GM12878 (cell line): ENCODE measurements around the gene CYREN. TPM values are rescaled to one million over a fixed set of nuclear protein-coding genes. Genes with fewer than 3 reads are reported as not detected.

Experiments used
- ATAC-seq: fragments of 200-7000 bp; cut with Tn5 transposase; 3 replicates; pipeline ENCODE4 v1.9.1; 2020; ENCODE audit warnings: mild to moderate bottlenecking, moderate library complexity
- BruUV-seq: library from RNA; stranded (reverse); fragments of 400-500 nt; replicated peaks from 2 replicates; lab custom pipeline; 2021; lab: Mats Ljungman, UMichigan
- CTCF ChIA-PET: fragments of 300-600 bp; sonication (Branson Sonifier 250); formaldehyde crosslinking; extraction: SDS; loops from one replicate; lab custom pipeline; 2021; ENCODE audit warnings: inconsistent platforms; lab: Yijun Ruan, JAX
- POLR2A ChIA-PET: fragments of 350-600 bp; formaldehyde crosslinking; extraction: SDS; loops from one replicate; lab custom pipeline; 2021; ENCODE audit warnings: inconsistent platforms; lab: Charles Lee
- RAD21 ChIA-PET: fragments of 300-600 bp; sonication (Branson Sonifier 250); formaldehyde crosslinking; loops from one replicate; lab custom pipeline; 2023; ENCODE audit warnings: antibody characterized with exemption; ENCODE audit not compliant: unreplicated experiment; lab: Charles Lee
- SMC1A ChIA-PET: fragments of 300-600 bp; sonication (Branson Sonifier 250); formaldehyde crosslinking; loops from one replicate; lab custom pipeline; 2023; ENCODE audit not compliant: unreplicated experiment, uncharacterized antibody; lab: Charles Lee
- DNase-seq: peaks from one replicate; pipeline ENCODE4 v3.0.0-alpha.2; 2011; ENCODE audit warnings: low read depth, low spot score
- FAIRE-seq: peaks from 3 replicates; lab custom pipeline; 2011; peaks lifted over from hg19 to GRCh38; lab: Jason Lieb, UNC
- H2AFZ ChIP-seq: 2 replicates; pipeline ENCODE4 v1.6.0; 2011; ENCODE audit warnings: low read depth, low read length, control low read depth; ENCODE audit not compliant: control insufficient read depth
- H3K27ac ChIP-seq: 2 replicates; pipeline ENCODE4 v1.5.1; 2011; ENCODE audit warnings: control low read depth; ENCODE audit not compliant: control insufficient read depth, insufficient read depth
- H3K27me3 ChIP-seq, 2 experiments: replicated peaks in 1 of 2; 2 replicates each; pipeline versions ENCODE4 v1.6.0 to v1.6.1; 2011; ENCODE audit warnings: low read length in 1 of 2; ENCODE audit not compliant: control insufficient read depth in 2 of 2, insufficient read depth in 2 of 2
- H3K36me3 ChIP-seq, 2 experiments: 2 replicates each; pipeline ENCODE4 v1.5.1; 2011; ENCODE audit warnings: low read length in 1 of 2; ENCODE audit not compliant: control insufficient read depth in 2 of 2, insufficient read depth in 2 of 2
- H3K4me1 ChIP-seq: 2 replicates; pipeline ENCODE4 v1.6.1; 2011; ENCODE audit warnings: mild to moderate bottlenecking, low read length, moderate library complexity, mixed read lengths; ENCODE audit not compliant: control insufficient read depth, insufficient read depth
- H3K4me2 ChIP-seq: 2 replicates; pipeline ENCODE4 v1.6.0; 2011; ENCODE audit warnings: control low read depth; ENCODE audit not compliant: control insufficient read depth, insufficient read depth
- H3K4me3 ChIP-seq: fragments of 200-600 bp; sonication (generic); 2 replicates; pipeline ENCODE4 v1.5.1; 2016
- H3K79me2 ChIP-seq: 2 replicates; pipeline ENCODE4 v1.6.0; 2011; ENCODE audit warnings: low read length; ENCODE audit not compliant: control insufficient read depth, insufficient read depth
- H3K9ac ChIP-seq: 2 replicates; pipeline ENCODE4 v1.8.0; 2011; ENCODE audit warnings: low read length, control low read depth, mixed read lengths; ENCODE audit not compliant: control insufficient read depth, insufficient read depth
- H3K9me3 ChIP-seq: replicated peaks from 3 replicates; pipeline ENCODE4 v1.5.1; 2011; ENCODE audit warnings: mild to moderate bottlenecking, low read length; ENCODE audit not compliant: control insufficient read depth, insufficient read depth
- H4K20me1 ChIP-seq: 2 replicates; pipeline ENCODE4 v1.6.0; 2011; ENCODE audit not compliant: control insufficient read depth, insufficient read depth
- CUX1 ChIP-seq: IDR thresholded peaks from 2 replicates; pipeline ENCODE4 v1.6.1; 2012; ENCODE audit warnings: improper control_type of control experiment, low read depth, low read length; ENCODE audit not compliant: insufficient replicate concordance
- WGBS: methylation state at CpG from one replicate; pipeline ENCODE4 v1.1.6; 2016; ENCODE audit warnings: low lambda C conversion rate; ENCODE audit not compliant: insufficient replicate concordance, insufficient coverage; ENCODE audit errors: missing lambda C conversion rate; 5-methylcytosine and 5-hydroxymethylcytosine counted together
- in situ Hi-C: fragments of 300-500 bp; cut with MboI; formaldehyde crosslinking; loops from 9 replicates; pipeline ENCODE4 v1.14.3; 2018; ENCODE audit warnings: mixed read lengths
- intact Hi-C: fragments of 100-400 bp; cut with micrococcal nuclease; formaldehyde crosslinking; loops from one replicate; pipeline ENCODE4 v1.14.2; 2022; ENCODE audit not compliant: unreplicated experiment
- polyA plus RNA-seq, 11 experiments: library from polyadenylated mRNA; depleted of rRNA in 4 of 11; unstranded in 6 of 11; stranded (reverse) in 5 of 11; fragments of >200 nt; fragmentation: Nextera tagmentation in 4 of 11; fragmentation: Illumina TruSeq in 1 of 11; extraction: Ambion mirVana in 4 of 11; extraction: Trizol in 1 of 11; gene quantifications; 1 replicate in 1 of 11; 2 replicates in 10 of 11; pipeline versions ENCODE4 v1.2.1 to v1.2.3, GENCODE V29; 2011 to 2016; ENCODE audit warnings: inconsistent platforms in 2 of 11, missing spikeins in 2 of 11, low read depth in 1 of 11
- total RNA-seq, 4 experiments: library from RNA; depleted of rRNA in 3 of 4; stranded (reverse); fragments of >200 nt in 3 of 4; fragmentation: Illumina TruSeq in 1 of 4; extraction: Trizol in 1 of 4; gene quantifications; 2 replicates each; pipeline versions ENCODE4 v1.2.1 to v1.2.3, GENCODE V29; 2013 to 2021
- TF ChIP-seq, protein P1 (sequence below): fragments of 450-650 bp; IDR thresholded peaks from 2 replicates; pipeline ENCODE4 v1.6.1; 2016; ENCODE audit warnings: mild to moderate bottlenecking, moderate library complexity, borderline replicate concordance
- TF ChIP-seq, protein P2 (sequence below): fragments of 450-650 bp; IDR thresholded peaks from 2 replicates; pipeline ENCODE4 v1.6.1; 2017; ENCODE audit warnings: mild to moderate bottlenecking, moderate library complexity

Gene CYREN
- total and polyA plus RNA-seq, 10 of the 15 experiments (the other 5 are each of a cell fraction or from before 2014, with no cell fraction given) = 8.7 to 64.3 (median 55.7) TPM

DNA sequence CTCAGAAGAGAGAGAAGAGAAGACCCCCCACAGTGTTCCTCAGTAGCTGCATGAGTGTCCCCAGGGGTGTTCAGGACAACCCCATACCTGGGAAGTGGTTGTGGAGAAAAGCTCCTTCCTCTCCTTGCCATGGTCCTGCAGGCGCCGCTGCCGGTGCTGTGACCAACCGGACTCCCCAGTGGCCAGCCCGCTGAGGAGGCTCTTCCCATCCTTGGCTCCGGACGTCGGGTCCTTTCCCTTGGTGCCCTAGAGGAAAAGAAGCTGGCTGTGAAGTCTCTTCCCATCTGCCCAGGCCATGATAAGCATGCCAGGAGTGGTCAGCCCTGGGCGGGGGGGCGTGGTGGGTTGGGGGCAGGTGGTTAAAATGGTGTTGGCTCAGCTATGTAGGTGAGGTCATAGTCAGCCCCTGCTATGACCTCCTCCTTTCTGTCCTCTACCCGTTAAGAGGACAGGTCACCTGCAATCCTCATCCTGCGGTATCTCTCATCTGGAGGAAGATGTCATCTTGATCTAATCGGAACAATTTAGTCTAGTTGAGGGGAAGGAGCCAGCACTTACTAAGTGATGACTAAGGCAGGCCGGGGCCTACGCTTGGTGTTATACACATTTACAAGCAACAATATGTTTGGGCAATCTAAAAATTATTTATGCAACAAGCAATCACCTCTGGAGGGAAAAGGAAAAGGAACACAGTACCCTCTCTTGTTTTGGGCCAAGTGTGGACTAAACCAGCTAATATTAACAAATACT is 27.6 kb upstream of the CYREN start (continued):
- TF ChIP-seq CUX1 = no peak

DNA sequence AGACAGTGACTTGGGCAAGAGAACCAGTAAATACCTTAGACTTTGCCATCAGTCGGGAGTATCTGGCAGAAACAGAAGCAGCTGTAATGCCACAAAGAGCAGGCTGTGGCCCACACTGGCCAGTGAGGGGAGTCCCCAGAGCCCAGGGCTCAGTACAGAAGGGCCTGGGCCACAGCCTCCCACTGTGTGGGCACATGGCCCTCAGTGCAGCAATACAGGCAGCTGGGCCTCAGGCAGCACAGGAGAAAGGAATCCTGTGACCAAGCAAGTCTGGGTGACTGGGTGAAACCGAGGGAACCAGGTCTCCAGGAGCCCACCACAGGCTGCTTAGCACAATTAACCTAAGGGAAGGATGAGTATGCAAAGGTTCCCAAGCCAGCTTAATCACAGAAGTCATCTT is 26.8 kb upstream of the CYREN start:
- ChIA-PET POLR2A (interaction anchor here (1.2 to 2.2 kb wide), 3 partner anchors 9 to 20 kb away, joined by 3 to 23 read pairs (median 7); no protein-coding TSS in a partner anchor), RAD21 (interaction anchor here (3.8 kb wide), 1 partner anchor 10 kb away, joined by 28 read pairs; no protein-coding TSS in a partner anchor), SMC1A (interaction anchor here (1.8 to 4.0 kb wide), 3 partner anchors 8 to 19 kb away, joined by 3 to 29 read pairs (median 7); no protein-coding TSS in a partner anchor), CTCF (interaction anchor here (2.2 kb wide), 1 partner anchor 9 kb away, joined by 8 read pairs; no protein-coding TSS in a partner anchor)
- ATAC-seq = peak; percentile 63
- no peak overlapping the region for H3K4me2 ChIP-seq
- in situ Hi-C loops (no loop called here), intact Hi-C loops (no loop called here)
- DNase-seq = no peak
- peaks cover 11% of the 10 kb centered on the region for H3K79me2 ChIP-seq
- H3K36me3 ChIP-seq = peaks cover 29 to 53% of the 10 kb centered on the region in 2 experiments
- H3K4me1 ChIP-seq = peaks cover 2% of the 10 kb centered on the region; the same call in 1 of the 2 replicates
- no peaks in the 10 kb centered on the region for H4K20me1 ChIP-seq
- 23% methylated on average over 2 of the region's 2 CpGs for WGBS
- H3K27ac ChIP-seq = no peak overlapping the region; the same call in 1 of the 2 replicates
- FAIRE-seq = no peak
- no peaks in the 10 kb centered on the region for H3K27me3 ChIP-seq
- H3K4me3 ChIP-seq = no peak overlapping the region
- H3K9me3 ChIP-seq = no peaks in the 10 kb centered on the region
- H3K9ac ChIP-seq = no peak overlapping the region
- BruUV-seq = no TSS peak
- H2AFZ ChIP-seq = no peak overlapping the region
- TF ChIP-seq, protein P1, sequence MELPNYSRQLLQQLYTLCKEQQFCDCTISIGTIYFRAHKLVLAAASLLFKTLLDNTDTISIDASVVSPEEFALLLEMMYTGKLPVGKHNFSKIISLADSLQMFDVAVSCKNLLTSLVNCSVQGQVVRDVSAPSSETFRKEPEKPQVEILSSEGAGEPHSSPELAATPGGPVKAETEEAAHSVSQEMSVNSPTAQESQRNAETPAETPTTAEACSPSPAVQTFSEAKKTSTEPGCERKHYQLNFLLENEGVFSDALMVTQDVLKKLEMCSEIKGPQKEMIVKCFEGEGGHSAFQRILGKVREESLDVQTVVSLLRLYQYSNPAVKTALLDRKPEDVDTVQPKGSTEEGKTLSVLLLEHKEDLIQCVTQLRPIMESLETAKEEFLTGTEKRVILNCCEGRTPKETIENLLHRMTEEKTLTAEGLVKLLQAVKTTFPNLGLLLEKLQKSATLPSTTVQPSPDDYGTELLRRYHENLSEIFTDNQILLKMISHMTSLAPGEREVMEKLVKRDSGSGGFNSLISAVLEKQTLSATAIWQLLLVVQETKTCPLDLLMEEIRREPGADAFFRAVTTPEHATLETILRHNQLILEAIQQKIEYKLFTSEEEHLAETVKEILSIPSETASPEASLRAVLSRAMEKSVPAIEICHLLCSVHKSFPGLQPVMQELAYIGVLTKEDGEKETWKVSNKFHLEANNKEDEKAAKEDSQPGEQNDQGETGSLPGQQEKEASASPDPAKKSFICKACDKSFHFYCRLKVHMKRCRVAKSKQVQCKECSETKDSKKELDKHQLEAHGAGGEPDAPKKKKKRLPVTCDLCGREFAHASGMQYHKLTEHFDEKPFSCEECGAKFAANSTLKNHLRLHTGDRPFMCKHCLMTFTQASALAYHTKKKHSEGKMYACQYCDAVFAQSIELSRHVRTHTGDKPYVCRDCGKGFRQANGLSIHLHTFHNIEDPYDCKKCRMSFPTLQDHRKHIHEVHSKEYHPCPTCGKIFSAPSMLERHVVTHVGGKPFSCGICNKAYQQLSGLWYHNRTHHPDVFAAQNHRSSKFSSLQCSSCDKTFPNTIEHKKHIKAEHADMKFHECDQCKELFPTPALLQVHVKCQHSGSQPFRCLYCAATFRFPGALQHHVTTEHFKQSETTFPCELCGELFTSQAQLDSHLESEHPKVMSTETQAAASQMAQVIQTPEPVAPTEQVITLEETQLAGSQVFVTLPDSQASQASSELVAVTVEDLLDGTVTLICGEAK = no peak
- TF ChIP-seq, protein P2, sequence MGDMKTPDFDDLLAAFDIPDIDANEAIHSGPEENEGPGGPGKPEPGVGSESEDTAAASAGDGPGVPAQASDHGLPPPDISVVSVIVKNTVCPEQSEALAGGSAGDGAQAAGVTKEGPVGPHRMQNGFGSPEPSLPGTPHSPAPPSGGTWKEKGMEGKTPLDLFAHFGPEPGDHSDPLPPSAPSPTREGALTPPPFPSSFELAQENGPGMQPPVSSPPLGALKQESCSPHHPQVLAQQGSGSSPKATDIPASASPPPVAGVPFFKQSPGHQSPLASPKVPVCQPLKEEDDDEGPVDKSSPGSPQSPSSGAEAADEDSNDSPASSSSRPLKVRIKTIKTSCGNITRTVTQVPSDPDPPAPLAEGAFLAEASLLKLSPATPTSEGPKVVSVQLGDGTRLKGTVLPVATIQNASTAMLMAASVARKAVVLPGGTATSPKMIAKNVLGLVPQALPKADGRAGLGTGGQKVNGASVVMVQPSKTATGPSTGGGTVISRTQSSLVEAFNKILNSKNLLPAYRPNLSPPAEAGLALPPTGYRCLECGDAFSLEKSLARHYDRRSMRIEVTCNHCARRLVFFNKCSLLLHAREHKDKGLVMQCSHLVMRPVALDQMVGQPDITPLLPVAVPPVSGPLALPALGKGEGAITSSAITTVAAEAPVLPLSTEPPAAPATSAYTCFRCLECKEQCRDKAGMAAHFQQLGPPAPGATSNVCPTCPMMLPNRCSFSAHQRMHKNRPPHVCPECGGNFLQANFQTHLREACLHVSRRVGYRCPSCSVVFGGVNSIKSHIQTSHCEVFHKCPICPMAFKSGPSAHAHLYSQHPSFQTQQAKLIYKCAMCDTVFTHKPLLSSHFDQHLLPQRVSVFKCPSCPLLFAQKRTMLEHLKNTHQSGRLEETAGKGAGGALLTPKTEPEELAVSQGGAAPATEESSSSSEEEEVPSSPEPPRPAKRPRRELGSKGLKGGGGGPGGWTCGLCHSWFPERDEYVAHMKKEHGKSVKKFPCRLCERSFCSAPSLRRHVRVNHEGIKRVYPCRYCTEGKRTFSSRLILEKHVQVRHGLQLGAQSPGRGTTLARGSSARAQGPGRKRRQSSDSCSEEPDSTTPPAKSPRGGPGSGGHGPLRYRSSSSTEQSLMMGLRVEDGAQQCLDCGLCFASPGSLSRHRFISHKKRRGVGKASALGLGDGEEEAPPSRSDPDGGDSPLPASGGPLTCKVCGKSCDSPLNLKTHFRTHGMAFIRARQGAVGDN = 0 out of 2 replicates have a peak, but pooled peaks have one; percentile 34
- TF ChIP-seq, all 136 proteins: peak for 1
